Neutrophil (primary cell): ENCODE measurements around the gene ZDHHC11.

Experiments
- H3K27ac ChIP-seq: fragments of 200-600 bp; sonication (generic); 2 replicates; pipeline ENCODE4 v1.5.1; 2016; ENCODE audit warnings: mild to moderate bottlenecking, moderate library complexity
- H3K27me3 ChIP-seq: fragments of 200-600 bp; sonication (generic); 2 replicates; pipeline ENCODE4 v1.6.0; 2016; ENCODE audit warnings: mild to moderate bottlenecking
- H3K36me3 ChIP-seq: fragments of 200-600 bp; sonication (generic); 2 replicates; pipeline ENCODE4 v1.5.1; 2017
- H3K4me1 ChIP-seq, 2 experiments: fragments of 200-600 bp in 1 of 2; sonication (generic) in 1 of 2; 1 replicate in 1 of 2; 2 replicates in 1 of 2; pipeline versions ENCODE4 v1.5.1 to v1.6.1; 2013 to 2016; ENCODE audit warnings: low read depth in 1 of 2, low read length in 1 of 2, mild to moderate bottlenecking in 1 of 2, moderate library complexity in 1 of 2; ENCODE audit not compliant: control insufficient read depth in 1 of 2, insufficient read depth in 1 of 2
- H3K4me3 ChIP-seq, 2 experiments: fragments of 200-600 bp in 1 of 2; sonication (generic) in 1 of 2; 1 replicate in 1 of 2; 2 replicates in 1 of 2; pipeline ENCODE4 v1.5.1; 2013 to 2016; ENCODE audit warnings: low read depth in 1 of 2, low read length in 1 of 2, mild to moderate bottlenecking in 1 of 2, moderate library complexity in 1 of 2
- H3K9me3 ChIP-seq: fragments of 200-600 bp; sonication (generic); 2 replicates; pipeline ENCODE4 v1.5.1; 2016
- CTCF ChIP-seq: fragments of 200-600 bp; sonication (generic); IDR thresholded peaks from 2 replicates; pipeline ENCODE4 v1.5.1; 2016; ENCODE audit warnings: antibody characterized with exemption

Gene ZDHHC11

GRCh38 chr5:864492-865167 lies 13.8 kb upstream of the ZDHHC11 start:
- H3K4me1 ChIP-seq = no peaks in the 10 kb centered on the region
- TF ChIP-seq CTCF = no peak
- peaks cover 79% of the 10 kb centered on the region for H3K36me3 ChIP-seq
- H3K27ac ChIP-seq = no peak overlapping the region
- H3K9me3 ChIP-seq = no peaks in the 10 kb centered on the region
- no peak overlapping the region for H3K4me3 ChIP-seq
- H3K27me3 ChIP-seq = no peaks in the 10 kb centered on the region

GRCh38 chr5:863244-863805 lies 12.5 kb upstream of the ZDHHC11 start:
- no peaks in the 10 kb centered on the region for H3K27me3 ChIP-seq
- H3K4me1 ChIP-seq = no peaks in the 10 kb centered on the region
- H3K4me3 ChIP-seq = no peak overlapping the region
- no peaks in the 10 kb centered on the region for H3K9me3 ChIP-seq
- H3K27ac ChIP-seq = no peak overlapping the region
- H3K36me3 ChIP-seq = peaks cover 68% of the 10 kb centered on the region
- TF ChIP-seq CTCF = no peak

- Histone ChIP-seq H3K27ac (no peak overlapping the region), H3K4me3 (no peak overlapping the region), H3K36me3 (peaks cover 60% of the 10 kb centered on the region), H3K4me1 (no peaks in the 10 kb centered on the region), H3K9me3 (no peaks in the 10 kb centered on the region), H3K27me3 (no peaks in the 10 kb centered on the region)
- no peak for TF ChIP-seq CTCF
Measured at GRCh38 chr5:862367-863243, 11.8 kb upstream of the ZDHHC11 start.

- Histone ChIP-seq H3K36me3 (peaks cover 52% of the 10 kb centered on the region), H3K27ac (no peak overlapping the region), H3K27me3 (no peaks in the 10 kb centered on the region)
Measured at GRCh38 chr5:861442-862366, 10.9 kb upstream of the ZDHHC11 start.

More at GRCh38 chr5:861442-862366, 10.9 kb upstream of the ZDHHC11 start:
- no peaks in the 10 kb centered on the region for H3K9me3 ChIP-seq
- no peaks in the 10 kb centered on the region for H3K4me1 ChIP-seq
- no peak for TF ChIP-seq CTCF
- no peak overlapping the region for H3K4me3 ChIP-seq
